Thoracic aorta (tissue), 2 donors: ENCODE data around the gene EFCAB12. TPM values are rescaled to one million over a fixed set of nuclear protein-coding genes. Genes with fewer than 3 reads are reported as not detected.

ENCODE experiments used
- ATAC-seq: fragments of 150-250 bp; one replicate; pipeline ENCODE4 v1.8.0; 2017; ENCODE audit warnings: low read depth; ENCODE audit not compliant: insufficient number of reproducible peaks, low FRiP score
- DNase-seq: peaks from one replicate; pipeline ENCODE4 v3.0.0-alpha.2; 2020; ENCODE audit warnings: low spot score
- H3K27ac ChIP-seq, 2 donors: fragments of 200-600 bp; sonication (generic); 1 replicate in 1 of 2; 2 replicates in 1 of 2; pipeline ENCODE4 v1.5.1; 2016; ENCODE audit warnings: mild to moderate bottlenecking in 2 of 2, moderate library complexity in 2 of 2
- H3K27me3 ChIP-seq: fragments of 200-600 bp; sonication (generic); replicated peaks from 2 replicates; pipeline ENCODE4 v1.6.0; 2016; ENCODE audit warnings: mild to moderate bottlenecking; ENCODE audit not compliant: insufficient read depth
- H3K36me3 ChIP-seq: fragments of 200-600 bp; sonication (generic); one replicate; pipeline ENCODE4 v1.5.1; 2016
- H3K4me1 ChIP-seq, 2 donors: fragments of 200-600 bp; sonication (generic); 1 replicate in 1 of 2; 2 replicates in 1 of 2; pipeline versions ENCODE4 v1.5.1 to v1.6.0; 2016; ENCODE audit warnings: low read depth in 2 of 2, mild to moderate bottlenecking in 1 of 2; ENCODE audit not compliant: control insufficient read depth in 1 of 2
- H3K4me3 ChIP-seq: fragments of 200-600 bp; sonication (generic); 2 replicates; pipeline ENCODE4 v1.5.1; 2016; ENCODE audit warnings: mild to moderate bottlenecking
- H3K9me3 ChIP-seq: fragments of 200-600 bp; sonication (generic); 2 replicates; pipeline ENCODE4 v1.5.1; 2016
- total RNA-seq, 2 donors: library from RNA; depleted of rRNA; stranded (reverse); fragments of >200 nt; gene quantifications; one replicate each; pipeline versions ENCODE4 v1.1.0 to v1.2.3, GENCODE V29; 2016
- TF ChIP-seq, protein P1 (sequence below): fragments of 200-600 bp; sonication (generic); IDR thresholded peaks from one replicate; pipeline ENCODE4 v1.5.1; 2019; ENCODE audit warnings: antibody characterized with exemption

Gene EFCAB12
- total RNA-seq, 2 donors from 2014 or later: 0.68 TPM; not detected in 1

DNA sequence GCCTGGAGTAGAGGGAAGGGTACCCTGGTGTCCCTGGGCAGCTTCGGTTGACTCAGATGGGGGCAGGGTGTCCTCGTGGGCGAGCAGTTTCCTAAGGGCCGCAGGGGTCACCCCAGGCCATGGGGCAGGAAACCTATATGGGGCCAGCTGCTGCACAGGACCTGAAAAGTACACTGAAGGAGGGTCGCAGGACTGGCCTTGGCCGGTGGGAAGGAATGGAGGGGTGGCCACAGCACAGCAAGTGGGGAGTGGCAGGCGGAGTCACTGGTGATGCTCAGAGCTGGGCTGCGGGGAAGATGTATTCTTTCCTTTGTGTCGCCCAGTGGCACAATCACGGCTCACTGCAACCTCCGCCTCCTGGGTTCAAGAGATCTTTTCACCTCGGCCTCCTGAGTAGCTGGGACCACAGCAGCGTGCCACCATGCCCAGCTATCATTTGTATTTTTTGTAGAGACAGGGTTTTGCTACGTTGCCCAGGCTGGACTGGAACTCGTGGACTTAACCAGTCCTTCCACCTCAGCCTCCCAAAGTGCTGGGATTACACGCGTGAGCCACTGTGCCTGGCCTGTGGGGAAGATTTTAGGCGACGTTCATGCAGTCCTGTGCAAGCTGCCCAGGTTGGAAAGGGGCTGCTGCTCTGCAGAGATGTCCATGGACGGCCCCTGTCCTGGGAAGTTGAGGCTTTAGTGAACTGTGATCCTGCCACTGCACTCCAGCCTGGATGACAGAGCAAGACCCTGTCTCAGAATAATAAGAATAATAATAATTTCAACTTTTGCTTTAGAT is 57.2 kb downstream of the EFCAB12 start:
- no peak overlapping the region for H3K27ac ChIP-seq
- TF ChIP-seq, protein P1, sequence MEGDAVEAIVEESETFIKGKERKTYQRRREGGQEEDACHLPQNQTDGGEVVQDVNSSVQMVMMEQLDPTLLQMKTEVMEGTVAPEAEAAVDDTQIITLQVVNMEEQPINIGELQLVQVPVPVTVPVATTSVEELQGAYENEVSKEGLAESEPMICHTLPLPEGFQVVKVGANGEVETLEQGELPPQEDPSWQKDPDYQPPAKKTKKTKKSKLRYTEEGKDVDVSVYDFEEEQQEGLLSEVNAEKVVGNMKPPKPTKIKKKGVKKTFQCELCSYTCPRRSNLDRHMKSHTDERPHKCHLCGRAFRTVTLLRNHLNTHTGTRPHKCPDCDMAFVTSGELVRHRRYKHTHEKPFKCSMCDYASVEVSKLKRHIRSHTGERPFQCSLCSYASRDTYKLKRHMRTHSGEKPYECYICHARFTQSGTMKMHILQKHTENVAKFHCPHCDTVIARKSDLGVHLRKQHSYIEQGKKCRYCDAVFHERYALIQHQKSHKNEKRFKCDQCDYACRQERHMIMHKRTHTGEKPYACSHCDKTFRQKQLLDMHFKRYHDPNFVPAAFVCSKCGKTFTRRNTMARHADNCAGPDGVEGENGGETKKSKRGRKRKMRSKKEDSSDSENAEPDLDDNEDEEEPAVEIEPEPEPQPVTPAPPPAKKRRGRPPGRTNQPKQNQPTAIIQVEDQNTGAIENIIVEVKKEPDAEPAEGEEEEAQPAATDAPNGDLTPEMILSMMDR: no peak
- H3K9me3 ChIP-seq: no peaks in the 10 kb centered on the region
- no peaks in the 10 kb centered on the region for H3K27me3 ChIP-seq
- no peak for DNase-seq
- ATAC-seq: no peak
- no peak overlapping the region for H3K4me3 ChIP-seq
- no peaks in the 10 kb centered on the region for H3K4me1 ChIP-seq
- no peaks in the 10 kb centered on the region for H3K36me3 ChIP-seq

DNA sequence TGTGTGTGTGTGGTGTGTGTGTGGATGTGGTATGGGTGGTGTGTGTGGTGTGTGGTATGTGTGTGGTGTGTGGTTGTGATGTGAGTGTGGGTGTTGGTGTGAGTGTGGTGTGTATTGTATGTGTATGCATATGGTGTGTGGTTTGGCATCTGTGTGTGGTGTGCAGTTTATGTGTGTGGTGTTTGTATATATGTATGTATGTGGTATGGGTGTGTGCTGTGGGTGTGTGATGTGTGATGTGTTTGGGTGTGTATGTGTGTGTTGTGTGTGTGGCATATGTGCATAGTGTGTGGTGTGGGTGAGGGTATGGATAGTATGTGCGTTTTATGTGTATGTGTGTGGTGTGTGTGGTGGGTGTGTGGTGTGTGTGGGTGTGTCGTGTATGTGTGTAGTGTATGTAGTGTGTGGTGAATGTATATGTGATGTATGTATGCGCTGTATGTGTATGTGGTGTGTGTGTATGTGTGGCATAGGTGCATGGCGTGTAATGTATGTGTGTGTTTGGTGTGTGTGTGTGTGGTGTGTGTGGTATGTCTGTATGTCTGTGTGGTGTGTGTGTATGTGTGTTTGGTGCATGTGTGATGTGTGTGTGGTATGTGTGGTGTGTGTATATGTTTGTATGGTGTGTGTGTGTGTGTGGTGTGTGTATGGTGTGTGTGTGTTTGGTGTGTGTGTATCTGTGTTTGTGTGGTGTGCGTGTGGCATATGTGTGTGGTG is 58.0 kb downstream of the EFCAB12 start:
- H3K4me3 ChIP-seq: no peak overlapping the region
- H3K27ac ChIP-seq: no peak overlapping the region
- H3K27me3 ChIP-seq: no peaks in the 10 kb centered on the region
- H3K9me3 ChIP-seq: no peaks in the 10 kb centered on the region
- no peaks in the 10 kb centered on the region for H3K4me1 ChIP-seq
- ATAC-seq (no peak), DNase-seq (no peak)
- no peaks in the 10 kb centered on the region for H3K36me3 ChIP-seq
- TF ChIP-seq, protein P1: no peak

DNA sequence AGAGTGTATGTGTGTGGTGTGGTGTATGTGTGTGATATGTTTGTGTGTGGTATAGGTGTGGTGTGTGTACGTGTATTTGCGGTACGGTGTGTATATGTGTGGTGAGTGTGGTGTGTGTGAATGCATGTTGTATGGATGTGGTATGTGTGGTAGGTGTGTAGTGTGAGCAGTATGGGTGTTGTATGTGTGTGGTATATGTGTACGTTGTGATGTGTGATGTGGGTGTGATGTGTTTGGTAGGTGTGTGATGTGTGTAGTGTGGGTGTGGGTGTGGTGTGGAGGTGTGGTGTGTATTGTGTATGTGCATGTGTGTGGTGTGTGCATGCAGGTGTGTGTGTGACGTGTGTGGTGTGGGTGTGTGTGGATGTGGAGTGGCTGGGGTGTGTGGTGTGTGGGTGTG is 58.7 kb downstream of the EFCAB12 start:
- H3K9me3 ChIP-seq: no peaks in the 10 kb centered on the region
- no peaks in the 10 kb centered on the region for H3K4me1 ChIP-seq

DNA sequence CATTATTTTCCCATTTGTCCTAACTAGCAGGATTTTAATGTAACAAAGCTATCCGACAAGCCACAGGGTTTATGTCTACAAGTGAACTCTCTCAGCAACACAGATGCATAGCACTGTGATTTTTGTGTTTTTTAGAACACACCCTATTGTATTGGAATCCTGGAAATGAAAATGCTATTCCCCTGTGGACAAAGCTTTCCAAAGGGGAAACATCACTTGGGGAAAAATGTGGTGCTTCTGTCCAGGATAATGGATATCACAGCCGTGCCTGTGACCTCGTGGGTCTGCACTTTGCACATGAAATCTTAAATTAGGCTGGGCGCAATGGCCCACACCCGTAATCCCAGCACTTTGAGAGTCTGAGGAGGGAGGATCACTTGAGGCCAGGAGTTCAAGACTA is 60.6 kb downstream of the EFCAB12 start:
- Histone ChIP-seq H3K9me3 (no peaks in the 10 kb centered on the region), H3K36me3 (no peaks in the 10 kb centered on the region), H3K27ac (no peak overlapping the region), H3K27me3 (no peaks in the 10 kb centered on the region), H3K4me1 (no peaks in the 10 kb centered on the region), H3K4me3 (no peak overlapping the region)
- TF ChIP-seq, protein P1: no peak
- no peak for ATAC-seq
- no peak for DNase-seq

More for the DNA sequence above, 58.7 kb downstream of the EFCAB12 start:
- DNase-seq (no peak), ATAC-seq (no peak)
- Histone ChIP-seq H3K27me3 (no peaks in the 10 kb centered on the region), H3K36me3 (no peaks in the 10 kb centered on the region), H3K27ac (no peak overlapping the region), H3K4me3 (no peak overlapping the region)
- TF ChIP-seq, protein P1: no peak

DNA sequence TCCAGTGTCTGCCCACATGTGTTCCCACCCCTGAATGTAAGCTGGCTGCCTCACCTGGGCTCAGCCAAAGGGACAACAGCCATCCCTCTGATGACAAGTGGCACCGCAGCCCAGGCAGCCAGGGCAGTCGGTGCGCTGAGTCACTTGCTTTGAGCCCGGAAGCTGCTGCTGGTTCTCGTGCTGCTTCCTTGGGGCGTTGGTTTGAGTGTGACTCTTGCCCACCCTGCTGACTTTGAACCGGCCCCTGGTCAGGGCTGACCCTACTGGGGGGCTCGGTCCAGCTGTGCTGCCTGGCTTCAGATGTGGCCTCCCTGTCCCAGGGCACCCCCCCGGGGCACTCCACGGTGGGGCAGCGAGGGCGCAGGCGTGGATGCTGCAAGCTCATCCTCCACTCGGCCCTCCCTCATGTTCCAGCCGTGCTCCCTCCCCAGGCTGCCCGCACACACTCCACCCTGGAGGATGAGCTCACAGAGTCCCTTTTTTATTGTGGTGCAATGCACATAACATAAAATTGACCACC is 62.1 kb downstream of the EFCAB12 start:
- TF ChIP-seq, protein P1: no peak

More for the DNA sequence above, 62.1 kb downstream of the EFCAB12 start:
- H3K4me3 ChIP-seq: no peak overlapping the region
- DNase-seq (no peak), ATAC-seq (no peak)
- no peaks in the 10 kb centered on the region for H3K4me1 ChIP-seq
- no peak overlapping the region for H3K27ac ChIP-seq
- H3K9me3 ChIP-seq: no peaks in the 10 kb centered on the region
- no peaks in the 10 kb centered on the region for H3K27me3 ChIP-seq
- H3K36me3 ChIP-seq: no peaks in the 10 kb centered on the region
